GM21825 (cell line): ENCODE results near the gene MALRD1.

Experiments used
- ATAC-seq: cut with Tn5 transposase; IDR thresholded peaks from one replicate; pipeline ENCODE4 v1.9.1; 2021; ENCODE audit warnings: mild to moderate bottlenecking, moderate library complexity; ENCODE audit not compliant: unreplicated experiment

MALRD1 gene

DNA sequence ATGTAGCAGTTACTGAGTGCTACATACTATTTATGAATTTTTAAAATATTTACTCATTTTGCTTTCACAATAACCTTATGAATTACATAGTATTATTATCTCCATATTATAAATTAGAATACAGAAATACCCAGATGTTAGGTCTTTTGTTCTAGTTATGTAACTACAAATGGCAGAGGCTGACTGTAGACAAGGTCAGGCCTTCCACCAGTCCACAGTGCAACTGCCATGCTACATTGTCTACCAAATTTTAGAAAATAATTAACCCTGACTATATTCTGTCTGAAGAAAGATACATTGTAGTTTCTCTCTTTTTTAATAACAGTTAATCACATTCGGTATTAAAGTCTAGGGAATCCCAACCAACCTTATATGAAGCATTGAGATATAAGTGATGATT lies 280.9 kb downstream of the MALRD1 start:
- ATAC-seq = no peak

GRCh38 chr10:19332304-19332703 lies 283.7 kb downstream of the MALRD1 start:
- no peak for ATAC-seq

DNA sequence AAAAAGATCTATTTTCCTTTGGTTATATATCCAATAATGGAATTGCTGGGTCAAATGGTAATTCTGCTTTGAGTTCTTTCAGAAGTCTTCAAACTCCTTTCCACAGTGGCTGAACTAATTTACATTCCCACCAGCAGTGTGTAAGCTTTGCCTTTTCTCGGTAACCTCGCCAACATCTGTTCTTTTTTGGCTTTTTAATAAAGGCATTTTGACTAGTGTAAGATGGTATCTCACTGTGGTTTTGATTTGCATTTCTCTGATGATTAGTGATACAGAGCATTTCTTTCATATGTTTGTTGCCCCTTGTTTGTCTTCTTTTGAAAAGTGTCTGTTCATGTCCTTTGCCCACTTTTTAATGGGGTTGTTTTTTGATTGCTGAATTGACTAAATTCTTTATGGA lies 285.0 kb downstream of the MALRD1 start:
- no peak for ATAC-seq

DNA sequence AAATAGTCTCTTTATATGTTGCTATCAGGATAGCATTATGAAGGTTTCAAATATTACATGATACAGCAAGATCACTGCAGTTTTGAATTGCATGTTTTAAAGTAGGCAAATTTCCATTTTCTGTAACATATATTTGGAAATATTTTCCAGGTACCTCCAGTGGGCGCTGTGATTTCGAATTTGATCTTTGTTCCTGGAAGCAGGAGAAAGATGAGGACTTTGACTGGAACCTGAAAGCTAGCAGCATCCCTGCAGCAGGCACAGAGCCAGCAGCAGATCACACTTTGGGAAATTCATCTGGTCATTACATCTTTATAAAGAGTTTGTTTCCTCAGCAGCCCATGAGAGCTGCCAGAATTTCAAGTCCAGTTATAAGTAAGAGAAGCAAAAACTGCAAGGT lies 299.0 kb downstream of the MALRD1 start:
- no peak for ATAC-seq

- ATAC-seq = no peak
Measured at GRCh38 chr10:19367176-19367575, 318.6 kb downstream of the MALRD1 start.

DNA sequence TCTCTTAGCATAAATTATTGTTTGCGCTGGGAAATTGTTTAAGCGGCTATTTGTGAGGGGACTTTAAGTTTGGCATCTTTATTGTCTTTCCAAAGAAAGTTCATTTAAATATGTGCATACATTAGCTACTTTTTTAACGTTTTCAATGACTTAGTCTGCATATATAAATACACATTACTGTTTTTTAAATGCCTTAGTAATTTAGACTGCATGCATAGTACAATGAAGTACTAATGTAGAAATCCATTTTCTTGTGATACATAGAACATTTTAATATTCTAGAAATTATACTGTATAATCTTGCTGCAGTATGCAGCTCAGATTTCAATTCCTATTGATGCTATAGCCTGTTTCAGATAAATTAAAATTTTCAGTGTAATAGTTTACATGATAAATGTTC lies 325.4 kb downstream of the MALRD1 start:
- no peak for ATAC-seq

GRCh38 chr10:19385846-19386450 lies 337.3 kb downstream of the MALRD1 start:
- ATAC-seq = no peak

- no peak for ATAC-seq
Measured at GRCh38 chr10:19408924-19409323, 360.3 kb downstream of the MALRD1 start.

DNA sequence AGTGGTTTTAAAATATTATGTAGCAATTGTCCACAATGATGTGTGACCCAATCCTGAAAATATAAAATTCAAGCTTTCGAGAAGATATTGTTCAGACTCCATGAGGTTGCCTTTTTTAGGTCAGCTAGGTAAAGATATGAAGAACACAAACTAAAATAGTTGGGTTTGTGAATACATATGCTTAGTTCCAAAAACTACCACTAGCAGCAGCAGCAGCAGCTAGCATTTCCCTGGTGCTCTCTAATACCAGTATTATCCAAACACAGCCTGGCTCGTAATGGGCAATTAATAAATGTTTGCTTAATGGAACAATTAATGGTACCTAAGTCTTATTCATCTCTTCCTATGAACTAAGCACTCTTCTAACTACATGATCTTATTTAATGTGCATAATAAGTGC lies 362.5 kb downstream of the MALRD1 start:
- ATAC-seq = no peak

GRCh38 chr10:19412531-19412930 lies 363.9 kb downstream of the MALRD1 start:
- no peak for ATAC-seq

DNA sequence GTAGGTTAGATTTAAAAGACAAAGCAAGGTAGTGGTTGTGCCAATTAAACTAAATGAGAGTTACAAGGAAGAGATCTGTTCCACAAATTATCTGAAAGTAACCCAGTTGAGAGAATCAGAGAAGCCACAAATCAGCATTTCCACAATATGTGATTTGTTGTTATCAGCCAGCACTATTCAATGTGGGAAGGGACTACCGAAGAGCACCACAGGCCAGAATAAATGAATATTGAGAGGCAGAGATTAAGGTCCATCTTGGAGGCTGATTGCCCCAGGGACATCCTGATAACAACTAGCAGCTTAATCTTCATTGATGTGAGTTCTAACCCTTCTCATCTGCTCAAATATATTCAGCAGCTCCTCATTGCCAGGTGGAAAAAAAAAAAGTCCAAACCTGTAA lies 367.6 kb downstream of the MALRD1 start:
- ATAC-seq = no peak

- ATAC-seq = no peak
Measured at GRCh38 chr10:19417740-19418139, 369.1 kb downstream of the MALRD1 start.

- ATAC-seq = no peak
Measured at GRCh38 chr10:19421674-19422073, 373.1 kb downstream of the MALRD1 start.

DNA sequence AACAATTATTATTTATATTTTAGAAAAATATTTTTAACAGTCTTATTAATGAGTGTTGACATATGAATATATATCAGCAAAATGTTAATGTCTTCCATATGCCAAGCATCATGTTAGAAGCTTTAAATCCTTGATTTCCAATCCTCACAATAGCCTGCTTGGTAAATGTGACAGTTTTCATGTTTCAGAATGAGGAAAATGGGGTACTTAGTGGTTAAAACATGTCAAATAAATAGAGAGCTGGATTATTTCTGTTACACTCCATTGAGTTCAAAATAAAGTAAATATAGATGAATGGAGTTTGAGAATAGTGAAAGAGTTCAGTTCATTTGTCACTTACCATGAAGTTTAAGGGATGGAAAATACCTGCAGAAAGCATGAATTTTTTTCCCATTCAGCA lies 377.4 kb downstream of the MALRD1 start:
- ATAC-seq = no peak

DNA sequence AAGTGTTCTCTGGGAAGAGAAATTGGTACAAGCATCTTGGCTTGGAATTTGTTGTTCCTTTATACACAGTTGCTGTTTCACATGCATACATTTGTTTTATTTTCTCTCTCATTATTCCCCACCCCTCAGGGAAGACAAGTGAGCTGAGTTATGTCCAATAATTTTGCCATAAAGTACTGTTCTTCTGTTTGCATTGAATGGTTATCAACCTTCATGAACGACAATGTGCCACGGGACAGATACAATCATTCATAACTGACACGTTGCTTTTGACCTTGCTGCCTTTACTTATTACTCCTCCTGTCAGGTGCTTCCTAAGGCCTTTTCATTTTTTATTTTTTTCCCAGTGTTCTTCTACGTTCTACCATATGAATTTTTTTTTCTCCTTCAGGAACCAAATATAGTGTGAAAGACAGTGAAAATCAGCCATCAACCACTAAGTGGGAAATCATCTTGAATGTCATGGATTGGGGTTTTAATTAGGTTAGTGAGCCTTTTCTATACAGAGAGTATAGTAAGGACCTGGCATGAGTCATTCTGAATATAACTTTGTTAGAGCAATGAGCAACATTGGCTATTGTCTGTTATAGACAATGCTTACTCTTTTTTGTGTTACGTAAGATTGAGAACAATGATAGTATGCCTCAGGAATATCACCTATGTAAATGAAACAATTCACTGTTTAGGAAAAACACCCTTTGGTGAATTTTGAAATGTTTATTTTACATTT lies 383.2 kb downstream of the MALRD1 start:
- no peak for ATAC-seq

DNA sequence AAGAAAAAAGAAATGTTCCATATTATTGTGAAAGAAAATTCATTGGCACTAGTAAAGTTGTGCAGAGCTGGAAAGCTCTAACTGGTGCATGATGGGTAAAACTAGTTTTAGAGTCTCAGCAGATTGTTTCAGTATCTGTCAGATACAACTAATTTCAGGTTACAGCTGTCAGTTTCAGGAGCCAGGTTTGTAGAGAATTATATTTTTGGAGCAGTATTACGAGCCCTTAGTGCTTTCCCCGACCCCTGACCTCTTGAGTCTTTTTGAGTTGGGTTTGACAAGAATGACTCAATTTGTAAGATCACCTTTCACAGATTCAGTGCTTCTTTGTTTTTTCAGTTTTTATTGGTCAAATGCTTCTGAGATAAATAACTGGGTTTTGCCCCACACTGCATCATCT lies 401.3 kb downstream of the MALRD1 start:
- ATAC-seq = no peak

- ATAC-seq = no peak
Measured at GRCh38 chr10:19451356-19451755, 402.8 kb downstream of the MALRD1 start.

DNA sequence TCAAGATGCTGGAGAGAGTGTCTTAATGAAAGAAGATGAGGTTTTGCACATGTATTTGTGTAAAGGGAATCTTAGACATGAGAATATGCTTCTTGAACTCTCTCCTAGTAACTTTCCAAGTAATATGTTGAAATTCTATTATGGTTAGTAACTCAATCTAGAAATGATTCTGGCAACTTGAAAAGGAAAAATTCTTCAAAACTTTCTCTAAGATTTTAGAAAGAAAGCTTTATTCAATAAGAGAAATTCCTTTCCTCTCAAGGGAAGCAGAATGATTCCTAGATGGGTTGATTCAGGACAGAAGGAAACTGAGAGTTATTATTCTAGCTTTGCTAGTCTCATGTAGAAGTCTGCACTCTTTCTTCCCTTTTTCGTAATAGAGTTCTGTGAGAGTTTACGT lies 403.3 kb downstream of the MALRD1 start:
- ATAC-seq = no peak

GRCh38 chr10:19453967-19454366 lies 405.4 kb downstream of the MALRD1 start:
- no peak for ATAC-seq

- ATAC-seq = no peak
Measured at GRCh38 chr10:19461588-19461987, 413.0 kb downstream of the MALRD1 start.

DNA sequence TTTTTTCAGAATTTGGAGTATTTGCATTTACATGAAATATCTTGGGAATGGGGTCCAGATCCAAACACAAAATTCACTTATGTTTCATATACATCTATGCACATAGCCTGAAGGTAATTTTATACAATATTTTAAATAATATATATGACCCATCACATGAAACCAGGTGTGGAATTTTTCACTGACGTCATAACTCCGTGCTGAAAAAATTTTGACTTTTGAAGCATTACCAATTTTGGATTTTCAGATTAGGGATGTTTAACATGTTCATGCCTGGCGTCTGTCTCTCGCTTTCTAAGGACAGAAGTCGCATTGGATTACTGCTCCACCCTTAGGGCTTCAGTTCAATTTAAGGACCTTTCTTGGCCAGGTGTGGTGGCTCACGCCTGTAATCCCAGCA lies 418.1 kb downstream of the MALRD1 start:
- ATAC-seq = no peak

DNA sequence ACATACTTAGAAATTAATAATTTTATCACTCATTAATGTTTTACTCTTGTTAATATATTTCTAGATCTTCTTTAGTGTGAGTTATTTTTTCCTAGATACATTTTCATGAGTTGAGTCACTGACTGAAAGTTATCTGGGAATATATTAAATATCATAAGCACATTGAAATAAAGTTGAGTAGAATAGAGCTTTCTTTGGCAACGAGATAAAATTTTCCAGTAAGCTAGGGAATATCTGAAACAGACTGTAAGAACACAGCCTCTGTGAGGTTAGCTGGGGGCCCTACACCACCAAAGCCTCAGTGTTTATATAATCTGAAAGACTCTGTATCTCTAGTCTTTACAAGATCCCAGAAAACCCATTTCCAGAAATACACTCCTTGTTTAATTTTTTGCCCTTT lies 419.8 kb downstream of the MALRD1 start:
- no peak for ATAC-seq

GRCh38 chr10:19469521-19469920 lies 420.9 kb downstream of the MALRD1 start:
- no peak for ATAC-seq
